Bronchial epithelial cell (primary cell): Measurements from ENCODE around the gene OR51I2. TPM values are rescaled to one million over a fixed set of nuclear protein-coding genes. Genes with fewer than 3 reads are reported as not detected.

ENCODE experiments used
- DNase-seq: peaks from one replicate; pipeline ENCODE4 v3.0.0-alpha.2; 2010; ENCODE audit warnings: low read depth
- FAIRE-seq: peaks from 2 replicates; lab custom pipeline; 2011; peaks lifted over from hg19 to GRCh38; lab: Jason Lieb, UNC
- H3K27me3 ChIP-seq: 2 replicates; pipeline ENCODE4 v1.5.1; 2011; ENCODE audit warnings: low read length; ENCODE audit not compliant: control insufficient read depth, insufficient read depth
- H3K36me3 ChIP-seq: 2 replicates; pipeline ENCODE4 v1.5.1; 2011; ENCODE audit warnings: low read length; ENCODE audit not compliant: control insufficient read depth, insufficient read depth
- H3K4me3 ChIP-seq: 2 replicates; pipeline ENCODE4 v1.5.1; 2011; ENCODE audit warnings: mild to moderate bottlenecking, low read depth, low read length, control low read depth
- total RNA-seq: library from RNA; depleted of rRNA; stranded (reverse); fragments of >200 nt; gene quantifications from 2 replicates; pipeline ENCODE4 v1.2.1, GENCODE V29; 2014
- TF ChIP-seq, protein P1 (sequence below): IDR thresholded peaks from 2 replicates; pipeline ENCODE4 v1.5.1; 2011; ENCODE audit warnings: mild to moderate bottlenecking, moderate library complexity, low read length, control low read depth, inconsistent platforms; ENCODE audit not compliant: insufficient read depth, severe bottlenecking

OR51I2 gene, protein sequence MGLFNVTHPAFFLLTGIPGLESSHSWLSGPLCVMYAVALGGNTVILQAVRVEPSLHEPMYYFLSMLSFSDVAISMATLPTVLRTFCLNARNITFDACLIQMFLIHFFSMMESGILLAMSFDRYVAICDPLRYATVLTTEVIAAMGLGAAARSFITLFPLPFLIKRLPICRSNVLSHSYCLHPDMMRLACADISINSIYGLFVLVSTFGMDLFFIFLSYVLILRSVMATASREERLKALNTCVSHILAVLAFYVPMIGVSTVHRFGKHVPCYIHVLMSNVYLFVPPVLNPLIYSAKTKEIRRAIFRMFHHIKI
- total RNA-seq = not detected in 2 replicates

DNA sequence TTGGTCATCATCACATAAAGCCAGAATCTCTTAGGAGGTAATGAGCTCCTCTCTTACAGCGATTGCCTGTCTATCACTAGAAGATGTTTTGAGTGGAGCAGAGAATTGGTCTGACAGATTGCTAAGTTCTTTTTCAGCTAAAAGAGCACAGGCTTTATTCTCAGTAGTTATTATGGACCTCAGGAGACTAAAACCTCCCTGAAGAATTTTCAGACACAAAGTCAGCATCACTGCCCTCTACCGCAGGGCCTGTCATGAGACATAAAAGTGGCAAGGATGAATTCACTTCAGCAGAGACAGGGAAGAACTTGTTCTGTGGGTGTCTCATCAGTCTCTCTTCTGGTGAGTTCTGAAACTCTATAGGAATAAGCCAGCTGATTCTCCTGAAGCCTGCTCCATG lies at the start of gene OR51I2:
OR51I2 (plus strand) TSS at position 301 of the 400 bp plus-strand sequence. CDS start 4,166 bp downstream, outside the sequence.
- TF ChIP-seq, protein P1, sequence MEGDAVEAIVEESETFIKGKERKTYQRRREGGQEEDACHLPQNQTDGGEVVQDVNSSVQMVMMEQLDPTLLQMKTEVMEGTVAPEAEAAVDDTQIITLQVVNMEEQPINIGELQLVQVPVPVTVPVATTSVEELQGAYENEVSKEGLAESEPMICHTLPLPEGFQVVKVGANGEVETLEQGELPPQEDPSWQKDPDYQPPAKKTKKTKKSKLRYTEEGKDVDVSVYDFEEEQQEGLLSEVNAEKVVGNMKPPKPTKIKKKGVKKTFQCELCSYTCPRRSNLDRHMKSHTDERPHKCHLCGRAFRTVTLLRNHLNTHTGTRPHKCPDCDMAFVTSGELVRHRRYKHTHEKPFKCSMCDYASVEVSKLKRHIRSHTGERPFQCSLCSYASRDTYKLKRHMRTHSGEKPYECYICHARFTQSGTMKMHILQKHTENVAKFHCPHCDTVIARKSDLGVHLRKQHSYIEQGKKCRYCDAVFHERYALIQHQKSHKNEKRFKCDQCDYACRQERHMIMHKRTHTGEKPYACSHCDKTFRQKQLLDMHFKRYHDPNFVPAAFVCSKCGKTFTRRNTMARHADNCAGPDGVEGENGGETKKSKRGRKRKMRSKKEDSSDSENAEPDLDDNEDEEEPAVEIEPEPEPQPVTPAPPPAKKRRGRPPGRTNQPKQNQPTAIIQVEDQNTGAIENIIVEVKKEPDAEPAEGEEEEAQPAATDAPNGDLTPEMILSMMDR = no peak
- Histone ChIP-seq H3K27me3 (no peaks in the 10 kb centered on the region), H3K4me3 (no peak within 1 kb of the TSS), H3K36me3 (no peaks in the 10 kb centered on the region)
- FAIRE-seq (no peak), DNase-seq (no peak)

DNA sequence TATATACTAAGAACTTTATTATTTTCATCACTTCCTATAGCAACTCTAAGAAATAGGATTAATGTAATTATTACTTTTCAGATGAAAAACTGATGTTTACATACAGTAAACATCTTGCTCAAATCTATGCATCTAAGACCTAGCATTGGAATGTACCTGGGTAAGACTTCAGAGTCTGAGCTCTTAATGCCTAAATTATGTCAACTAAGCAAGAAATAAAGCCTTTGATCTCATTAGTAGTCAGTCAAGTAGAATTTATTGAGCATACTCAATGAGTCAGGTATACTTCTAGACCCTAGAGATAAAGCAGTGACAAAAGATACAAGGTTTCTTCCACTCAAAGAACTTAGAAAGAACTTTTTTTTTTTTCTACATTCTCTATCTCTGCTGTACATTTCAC lies 44.0 kb upstream of the OR51I2 start:
- Histone ChIP-seq H3K36me3 (no peaks in the 10 kb centered on the region), H3K27me3 (no peaks in the 10 kb centered on the region), H3K4me3 (no peak overlapping the region)
- TF ChIP-seq, protein P1 = no peak
- FAIRE-seq (no peak), DNase-seq (no peak)

DNA sequence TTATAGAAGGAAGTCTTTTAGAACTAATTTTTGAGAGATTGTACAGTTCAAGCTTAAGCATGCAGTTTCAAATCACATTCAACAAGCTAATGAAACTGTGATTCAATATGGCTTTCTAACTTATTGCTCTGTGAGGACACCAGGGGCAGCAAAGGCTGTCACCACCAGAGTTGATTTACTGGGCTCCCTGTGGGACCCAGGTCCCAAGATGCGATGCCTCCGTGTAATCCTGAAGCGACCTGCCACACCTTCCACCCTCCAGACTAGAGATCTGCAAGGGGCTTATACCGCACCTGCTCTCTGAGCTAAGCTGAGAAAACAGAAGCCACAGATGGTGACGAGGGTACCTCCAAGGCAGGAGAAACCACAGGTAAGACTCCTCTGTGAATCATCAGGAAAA lies 28.1 kb upstream of the OR51I2 start:
- FAIRE-seq = no peak
- DNase-seq = peak; percentile 3
- no peak overlapping the region for H3K4me3 ChIP-seq

DNA sequence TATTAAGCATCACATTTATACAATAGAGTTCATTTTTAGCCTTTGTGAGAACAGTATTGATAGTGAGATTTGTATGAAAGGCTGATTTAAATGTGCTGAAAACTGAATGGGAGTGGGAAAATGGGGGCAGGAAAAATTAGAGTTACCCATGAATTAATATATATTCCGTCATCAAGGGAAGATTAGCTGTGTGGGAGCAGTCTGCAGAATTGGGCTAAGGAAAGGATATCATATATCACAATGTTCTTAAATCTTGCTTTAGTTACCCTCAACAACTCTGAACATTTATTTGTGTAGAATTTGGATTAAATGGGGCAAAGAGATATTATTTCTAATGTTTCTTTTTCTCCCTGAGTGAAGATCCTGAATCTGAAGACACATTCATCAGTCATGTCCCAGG lies 27.3 kb upstream of the OR51I2 start, which contains the start of gene OR51Q1:
OR51Q1 (plus strand) TSS at position 301 of the 400 bp plus-strand sequence; CDS start at position 391, 90 bp downstream.
- Histone ChIP-seq H3K27me3 (no peaks in the 10 kb centered on the region), H3K4me3 (no peak within 1 kb of the TSS), H3K36me3 (no peaks in the 10 kb centered on the region)
- no peak for FAIRE-seq
- TF ChIP-seq, protein P1 = no peak
- DNase-seq = no peak

More for the DNA sequence above, 28.1 kb upstream of the OR51I2 start:
- no peaks in the 10 kb centered on the region for H3K36me3 ChIP-seq
- TF ChIP-seq, protein P1 = no peak
- no peaks in the 10 kb centered on the region for H3K27me3 ChIP-seq

DNA sequence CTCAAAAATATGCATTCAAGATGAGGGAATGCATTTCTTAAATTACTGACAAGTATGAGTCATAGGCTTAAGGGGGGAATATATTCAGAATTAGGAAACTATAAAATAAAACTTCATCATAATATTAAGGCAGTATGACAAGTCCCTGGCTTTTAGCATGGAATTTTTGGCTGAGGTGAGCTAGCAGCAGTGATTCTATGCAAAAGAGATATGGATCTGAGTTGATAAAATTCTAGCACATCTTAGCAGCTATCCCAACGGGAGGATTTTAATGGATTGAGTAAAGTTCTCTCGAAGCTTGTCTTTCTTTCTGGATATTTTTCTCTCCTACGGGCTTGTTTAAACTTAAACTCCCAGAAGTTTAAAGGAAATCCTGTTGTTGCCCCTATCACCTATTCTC lies 26.0 kb upstream of the OR51I2 start:
- no peak for DNase-seq
- no peak for FAIRE-seq

More for the DNA sequence above, 26.0 kb upstream of the OR51I2 start:
- TF ChIP-seq, protein P1 = no peak
- Histone ChIP-seq H3K4me3 (no peak overlapping the region), H3K27me3 (no peaks in the 10 kb centered on the region), H3K36me3 (no peaks in the 10 kb centered on the region)
